Measurements from ENCODE around the gene PGBD2. TPM values are rescaled to one million over a fixed set of nuclear protein-coding genes. Genes with fewer than 3 reads are reported as not detected.

The PGBD2 gene
- total RNA-seq, 2 donors from 2014 or later = 6.5 to 7.1 TPM

GRCh38 chr1:248905662-248906008 is 400 bp upstream of the PGBD2 start:
- H3K27me3 ChIP-seq (replicated peaks; ENCODE audit: insufficient read depth) = no peaks in the 10 kb centered on the region
- no peak for ATAC-seq (ENCODE audit: insufficient number of reproducible peaks, low FRiP score, low read depth)

GRCh38 chr1:248906753-248907661 is 972 bp downstream of the PGBD2 start:
- Histone ChIP-seq H3K9me3 (no peaks in the 10 kb centered on the region), H3K27me3 (replicated peaks; ENCODE audit: insufficient read depth) (no peaks in the 10 kb centered on the region), H3K4me3 (peak overlapping the region; percentile 89), H3K27ac (peak overlapping the region; percentile 85 to 92), H3K4me1 (ENCODE audit: control insufficient read depth in 1 of 2, low read depth in 2 of 2) (peaks cover 0 to 17% of the 10 kb centered on the region in 2 donors), H3K36me3 (no peaks in the 10 kb centered on the region)
- DNase-seq (ENCODE audit: low spot score) (no peak), ATAC-seq (ENCODE audit: insufficient number of reproducible peaks, low FRiP score, low read depth) (no peak)
- no peak for TF ChIP-seq CTCF (IDR thresholded peaks at IDR 0.05)

More at GRCh38 chr1:248905662-248906008, 400 bp upstream of the PGBD2 start:
- no peaks in the 10 kb centered on the region for H3K36me3 ChIP-seq
- H3K4me1 ChIP-seq (ENCODE audit: control insufficient read depth in 1 of 2, low read depth in 2 of 2) = peaks cover 0 to 17% of the 10 kb centered on the region in 2 donors
- H3K9me3 ChIP-seq = no peaks in the 10 kb centered on the region
- peak overlapping the region; percentile 88 to 92 for H3K27ac ChIP-seq
- H3K4me3 ChIP-seq = peak overlapping the region; percentile 89
- DNase-seq (ENCODE audit: low spot score) = no peak
- TF ChIP-seq CTCF (IDR thresholded peaks at IDR 0.05) = no peak

GRCh38 chr1:248910761-248911160 is 4.7 kb downstream of the PGBD2 start:
- no peak for DNase-seq (ENCODE audit: low spot score)
- Histone ChIP-seq H3K4me1 (ENCODE audit: control insufficient read depth in 1 of 2, low read depth in 2 of 2) (peaks cover 0 to 12% of the 10 kb centered on the region in 2 donors), H3K9me3 (no peaks in the 10 kb centered on the region), H3K27me3 (replicated peaks; ENCODE audit: insufficient read depth) (no peaks in the 10 kb centered on the region), H3K27ac (no peak overlapping the region), H3K36me3 (peaks cover 14% of the 10 kb centered on the region), H3K4me3 (no peak overlapping the region)
- no peak for TF ChIP-seq CTCF (IDR thresholded peaks at IDR 0.05)
- ATAC-seq (ENCODE audit: insufficient number of reproducible peaks, low FRiP score, low read depth) = no peak

- Histone ChIP-seq H3K9me3 (no peaks in the 10 kb centered on the region), H3K4me3 (no peak overlapping the region), H3K36me3 (peaks cover 30% of the 10 kb centered on the region), H3K27me3 (replicated peaks; ENCODE audit: insufficient read depth) (no peaks in the 10 kb centered on the region), H3K27ac (no peak overlapping the region), H3K4me1 (ENCODE audit: control insufficient read depth in 1 of 2, low read depth in 2 of 2) (no peaks in the 10 kb centered on the region)
- TF ChIP-seq CTCF (IDR thresholded peaks at IDR 0.05) = no peak
- no peak for ATAC-seq (ENCODE audit: insufficient number of reproducible peaks, low FRiP score, low read depth)
- DNase-seq (ENCODE audit: low spot score) = no peak
These were observed 7.9 kb downstream of the PGBD2 start for GRCh38 chr1:248913933-248914332.

- no peaks in the 10 kb centered on the region for H3K9me3 ChIP-seq
- ATAC-seq (ENCODE audit: insufficient number of reproducible peaks, low FRiP score, low read depth) = no peak
- no peak for TF ChIP-seq CTCF (IDR thresholded peaks at IDR 0.05)
- peaks cover 30% of the 10 kb centered on the region for H3K36me3 ChIP-seq
- H3K4me1 ChIP-seq (ENCODE audit: control insufficient read depth in 1 of 2, low read depth in 2 of 2) = no peaks in the 10 kb centered on the region
- H3K27ac ChIP-seq = no peak overlapping the region
- H3K4me3 ChIP-seq = no peak overlapping the region
- no peak for DNase-seq (ENCODE audit: low spot score)
- no peaks in the 10 kb centered on the region for H3K27me3 ChIP-seq (replicated peaks; ENCODE audit: insufficient read depth)
These were observed 8.9 kb downstream of the PGBD2 start for GRCh38 chr1:248914796-248915381.

Measured in thoracic aorta (tissue), 2 donors.